Upper lobe of left lung (tissue), 6 donors: Measurements from ENCODE around the gene PRCD. TPM values are rescaled to one million over a fixed set of nuclear protein-coding genes. Genes with fewer than 3 reads are reported as not detected.
A peak's percentile ranks its signal among the peaks of the same experiment; 100 is the strongest.
"Not testable (repeated sequence)": the region's sequence is repeated elsewhere in the genome, so short reads cannot be mapped to it uniquely, and the experiment has no call there.

Experiments
- ATAC-seq, 2 donors: fragments of 200-7000 bp; cut with Tn5 transposase; one replicate each; pipeline ENCODE4 v1.9.1; 2022; ENCODE audit warnings: mild to moderate bottlenecking in 2 of 2, moderate library complexity in 2 of 2; ENCODE audit not compliant: low FRiP score in 2 of 2
- DNase-seq, 2 donors: peaks; one replicate each; pipeline ENCODE4 v3.0.0-alpha.2; 2019 to 2020
- H3K27ac ChIP-seq, 4 donors: fragments of 200-600 bp; sonication (generic); one replicate each; pipeline ENCODE4 v1.5.1; 2016 to 2019
- H3K27me3 ChIP-seq, 4 donors: fragments of 200-600 bp; sonication (generic); one replicate each; pipeline ENCODE4 v1.5.1; 2017 to 2019
- H3K36me3 ChIP-seq, 4 donors: fragments of 200-600 bp; sonication (generic); one replicate each; pipeline ENCODE4 v1.5.1; 2016 to 2019
- H3K4me1 ChIP-seq, 4 donors: fragments of 200-600 bp; sonication (generic); one replicate each; pipeline ENCODE4 v1.5.1; 2018 to 2019
- H3K4me3 ChIP-seq, 4 donors: fragments of 200-600 bp; sonication (generic); one replicate each; pipeline ENCODE4 v1.5.1; 2017 to 2019; ENCODE audit warnings: mild to moderate bottlenecking in 2 of 4, moderate library complexity in 1 of 4
- H3K9me3 ChIP-seq, 4 donors: fragments of 200-600 bp; sonication (generic); one replicate each; pipeline ENCODE4 v1.5.1; 2018 to 2019
- CTCF ChIP-seq, 6 experiments: fragments of 450-650 bp in 4 of 6; fragments of 200-600 bp in 2 of 6; sonication (generic) in 2 of 6; IDR thresholded peaks; one replicate each; pipeline ENCODE4 v1.5.1; 2016 to 2019; ENCODE audit warnings: antibody characterized with exemption in 6 of 6
- EP300 ChIP-seq, 4 donors: sonication (generic); formaldehyde crosslinking; IDR thresholded peaks; one replicate each; pipeline ENCODE4 v1.5.1; 2017; ENCODE audit warnings: antibody characterized with exemption in 4 of 4, control low read depth in 2 of 4
- POLR2A ChIP-seq, 4 donors: fragments of 450-650 bp; IDR thresholded peaks; one replicate each; pipeline ENCODE4 v1.5.1; 2016 to 2017; ENCODE audit warnings: antibody characterized with exemption in 4 of 4, mild to moderate bottlenecking in 2 of 4
- POLR2AphosphoS5 ChIP-seq, 2 donors: sonication (generic); formaldehyde crosslinking; IDR thresholded peaks; one replicate each; pipeline ENCODE4 v1.5.1; 2017; ENCODE audit warnings: antibody characterized with exemption in 2 of 2
- WGBS, 2 donors: methylation state at CpG; one replicate each; pipeline ENCODE4 v1.1.5; 2017 to 2018; 5-methylcytosine and 5-hydroxymethylcytosine counted together
- total RNA-seq, 6 donors: library from RNA; depleted of rRNA in 4 of 6; stranded (reverse); fragments of >200 nt in 4 of 6; gene quantifications; one replicate each; pipeline versions ENCODE4 v1.1.0 to v1.2.1, GENCODE V29; 2016 to 2021
- donor health status: DM: no; HTN: no; CAD: no; lungs with moderate emphysema.
- donor health status: DM: no; HTN: yes; CAD: no; lungs with severe emphysema.

The PRCD gene
- total RNA-seq, 6 donors from 2014 or later, result 3.0 to 13.9 (median 7.2) TPM; not detected in 1

- 74 to 89% methylated on average over 14 to 15 of the region's 15 CpGs for WGBS, 2 donors
- TF ChIP-seq POLR2A (IDR thresholded peaks at IDR 0.05) (no peak), EP300 (IDR thresholded peaks at IDR 0.05) (no peak), CTCF (IDR thresholded peaks at IDR 0.05) (no peak), POLR2AphosphoS5 (IDR thresholded peaks at IDR 0.05) (no peak)
- no peak overlapping the region for H3K4me3 ChIP-seq
- H3K9me3 ChIP-seq, result no peaks in the 10 kb centered on the region
- no peaks in the 10 kb centered on the region for H3K27me3 ChIP-seq
- H3K27ac ChIP-seq, result no peak overlapping the region
- H3K36me3 ChIP-seq, result no peaks in the 10 kb centered on the region
- ATAC-seq, result no peak
- no peak for DNase-seq
- H3K4me1 ChIP-seq, result peaks cover 9 to 23% (median 13%) of the 10 kb centered on the region in 4 donors
Observed at GRCh38 chr17:76519048-76519966, 20.5 kb upstream of the PRCD start.

- Histone ChIP-seq H3K36me3 (no peaks in the 10 kb centered on the region), H3K27ac (no peak overlapping the region), H3K27me3 (no peaks in the 10 kb centered on the region), H3K4me1 (peaks cover 20 to 26% (median 23%) of the 10 kb centered on the region in 4 donors), H3K4me3 (no peak overlapping the region), H3K9me3 (no peaks in the 10 kb centered on the region)
- TF ChIP-seq EP300 (IDR thresholded peaks at IDR 0.05) (no peak), POLR2A (IDR thresholded peaks at IDR 0.05) (no peak)
- 91 to 96% methylated on average over 7 of the region's 7 CpGs for WGBS, 2 donors
- DNase-seq, result no peak
- ATAC-seq, result no peak
Observed at GRCh38 chr17:76521262-76521661, 18.6 kb upstream of the PRCD start.

- H3K9me3 ChIP-seq, H3K4me3 ChIP-seq, H3K27me3 ChIP-seq, H3K36me3 ChIP-seq, ATAC-seq, H3K27ac ChIP-seq, DNase-seq: not testable (repeated sequence)
- H3K4me1 ChIP-seq, result peaks cover 20 to 25% (median 22%) of the 10 kb centered on the region in 4 donors
- 87 to 90% methylated on average over 7 to 10 of the region's 10 CpGs for WGBS, 2 donors
Observed at GRCh38 chr17:76521683-76522082, 18.2 kb upstream of the PRCD start.

- Histone ChIP-seq H3K4me1 (peaks cover 35 to 40% (median 37%) of the 10 kb centered on the region in 4 donors), H3K27ac (no peak overlapping the region), H3K36me3 (no peaks in the 10 kb centered on the region), H3K9me3 (no peaks in the 10 kb centered on the region), H3K4me3 (no peak overlapping the region), H3K27me3 (no peaks in the 10 kb centered on the region)
- WGBS, 2 donors, result 22 to 42% methylated on average over 15 to 35 of the region's 35 CpGs
- peak; percentile 86 to 87 for ATAC-seq
- TF ChIP-seq EP300 (IDR thresholded peaks at IDR 0.05), result no peak
- no peak for TF ChIP-seq POLR2A (IDR thresholded peaks at IDR 0.05)
- TF ChIP-seq POLR2AphosphoS5 (IDR thresholded peaks at IDR 0.05), result no peak
- TF ChIP-seq CTCF (IDR thresholded peaks at IDR 0.05), result peak; percentile 99 to 100 (median 99)
- peak; percentile 85 to 97 for DNase-seq
Observed at GRCh38 chr17:76523084-76524037, 16.5 kb upstream of the PRCD start.

- H3K36me3 ChIP-seq, result no peaks in the 10 kb centered on the region
- 57 to 62% methylated on average over 25 of the region's 25 CpGs for WGBS, 2 donors
- peak overlapping the region in 3 of 4 donors; percentile 70 to 79 (median 78) for H3K27ac ChIP-seq
- DNase-seq (peak in 1 of 2 donors; percentile 54), ATAC-seq (peak in 1 of 2 donors; percentile 25)
- no peaks in the 10 kb centered on the region for H3K9me3 ChIP-seq
- no peaks in the 10 kb centered on the region for H3K27me3 ChIP-seq
- H3K4me1 ChIP-seq, result peaks cover 50 to 55% (median 52%) of the 10 kb centered on the region in 4 donors
- TF ChIP-seq POLR2A (IDR thresholded peaks at IDR 0.05) (no peak), CTCF (IDR thresholded peaks at IDR 0.05) (no peak), EP300 (IDR thresholded peaks at IDR 0.05) (no peak), POLR2AphosphoS5 (IDR thresholded peaks at IDR 0.05) (peak in 1 of 2 donors; percentile 52)
- no peak overlapping the region for H3K4me3 ChIP-seq
Observed at GRCh38 chr17:76524598-76525512, 15.0 kb upstream of the PRCD start.

- H3K4me1 ChIP-seq, result peaks cover 56 to 61% (median 58%) of the 10 kb centered on the region in 4 donors
- H3K27ac ChIP-seq, result peak overlapping the region in 3 of 4 donors; percentile 70 to 79 (median 78)
- H3K4me3 ChIP-seq, H3K9me3 ChIP-seq, H3K27me3 ChIP-seq, H3K36me3 ChIP-seq, ATAC-seq, DNase-seq: not testable (repeated sequence)
- 83 to 88% methylated on average over 8 of the region's 8 CpGs for WGBS, 2 donors
Observed at GRCh38 chr17:76525513-76525833, 14.4 kb upstream of the PRCD start.

- WGBS, 2 donors, result 74 to 75% methylated on average over 8 to 9 of the region's 9 CpGs
Observed at GRCh38 chr17:76527016-76527415, 12.8 kb upstream of the PRCD start.

More at GRCh38 chr17:76527016-76527415, 12.8 kb upstream of the PRCD start:
- H3K27me3 ChIP-seq, H3K9me3 ChIP-seq, H3K36me3 ChIP-seq, ATAC-seq, DNase-seq, H3K4me3 ChIP-seq: not testable (repeated sequence)
- peak overlapping the region; percentile 85 to 93 (median 90) for H3K27ac ChIP-seq
- peaks cover 67 to 75% (median 69%) of the 10 kb centered on the region in 4 donors for H3K4me1 ChIP-seq
